ENCODE results near the gene UCHL5. TPM values are rescaled to one million over a fixed set of nuclear protein-coding genes. Genes with fewer than 3 reads are reported as not detected.
"Not testable (repeated sequence)": the region's sequence is repeated elsewhere in the genome, so short reads cannot be mapped to it uniquely, and the experiment has no call there.

The UCHL5 gene
- total RNA-seq, 1 experiment from 2014 or later, result 23.6 TPM

GRCh38 chr1:193013005-193013404 is 46.2 kb downstream of the UCHL5 start:
- DNase-seq (ENCODE audit: low spot score), result no peak

GRCh38 chr1:193011406-193011805 is 47.8 kb downstream of the UCHL5 start:
- no peak for DNase-seq (ENCODE audit: low spot score)

- DNase-seq (ENCODE audit: low spot score), result no peak
Measured at GRCh38 chr1:193009501-193009900, 49.7 kb downstream of the UCHL5 start.

GRCh38 chr1:193005785-193006184 is 53.4 kb downstream of the UCHL5 start:
- no peak for DNase-seq (ENCODE audit: low spot score)

GRCh38 chr1:192998536-192998935 is 60.6 kb downstream of the UCHL5 start:
- DNase-seq (ENCODE audit: low spot score), result no peak

- DNase-seq (ENCODE audit: low spot score), result no peak
Measured at GRCh38 chr1:192994141-192994540, 65.0 kb downstream of the UCHL5 start.

GRCh38 chr1:192993426-192994085 is 65.6 kb downstream of the UCHL5 start:
- no peak for DNase-seq (ENCODE audit: low spot score)

- not testable (repeated sequence) for DNase-seq (ENCODE audit: low spot score)
Measured at GRCh38 chr1:192986748-192987334, 72.3 kb downstream of the UCHL5 start.

- no peak for DNase-seq (ENCODE audit: low spot score)
Measured at GRCh38 chr1:192986110-192986747, 72.9 kb downstream of the UCHL5 start.

- DNase-seq (ENCODE audit: low spot score), result no peak
Measured at GRCh38 chr1:192984080-192984479, 75.1 kb downstream of the UCHL5 start.

GRCh38 chr1:192983349-192983980 is 75.7 kb downstream of the UCHL5 start:
- peak; percentile 44 for DNase-seq (ENCODE audit: low spot score)

GRCh38 chr1:192980856-192981255 is 78.3 kb downstream of the UCHL5 start:
- DNase-seq (ENCODE audit: low spot score), result no peak

- DNase-seq (ENCODE audit: low spot score), result not testable (repeated sequence)
Measured at GRCh38 chr1:192980334-192980733, 78.8 kb downstream of the UCHL5 start.

- no peak for DNase-seq (ENCODE audit: low spot score)
Measured at GRCh38 chr1:192979542-192979941, 79.6 kb downstream of the UCHL5 start.

GRCh38 chr1:192978195-192978710 is 80.9 kb downstream of the UCHL5 start:
- DNase-seq (ENCODE audit: low spot score), result no peak

GRCh38 chr1:192977089-192977706 is 82.0 kb downstream of the UCHL5 start:
- DNase-seq (ENCODE audit: low spot score), result no peak

- DNase-seq (ENCODE audit: low spot score), result no peak
Measured at GRCh38 chr1:192976576-192976975, 82.6 kb downstream of the UCHL5 start.

- peak; percentile 66 for DNase-seq (ENCODE audit: low spot score)
Measured at GRCh38 chr1:192974701-192975100, 84.5 kb downstream of the UCHL5 start.

- DNase-seq (ENCODE audit: low spot score), result no peak
Measured at GRCh38 chr1:192973988-192974387, 85.2 kb downstream of the UCHL5 start.

- no peak for DNase-seq (ENCODE audit: low spot score)
Measured at GRCh38 chr1:192973202-192973601, 86.0 kb downstream of the UCHL5 start.

- DNase-seq (ENCODE audit: low spot score), result no peak
Measured at GRCh38 chr1:192969091-192969490, 90.1 kb downstream of the UCHL5 start.

- peak; percentile 23 for DNase-seq (ENCODE audit: low spot score)
Measured at GRCh38 chr1:192968323-192968722, 90.8 kb downstream of the UCHL5 start.
